NCI-H2029 treated with DMSO at 0.1 percent for 48 hours (cell line): ENCODE measurements around the gene PRKACB.
"Not testable (repeated sequence)": the region's sequence is repeated elsewhere in the genome, so short reads cannot be mapped to it uniquely, and the experiment has no call there.

Source experiments
- DNase-seq: peaks from one replicate; lab custom pipeline; 2025; lab: John Stamatoyannopoulos, UW

Gene PRKACB

DNA sequence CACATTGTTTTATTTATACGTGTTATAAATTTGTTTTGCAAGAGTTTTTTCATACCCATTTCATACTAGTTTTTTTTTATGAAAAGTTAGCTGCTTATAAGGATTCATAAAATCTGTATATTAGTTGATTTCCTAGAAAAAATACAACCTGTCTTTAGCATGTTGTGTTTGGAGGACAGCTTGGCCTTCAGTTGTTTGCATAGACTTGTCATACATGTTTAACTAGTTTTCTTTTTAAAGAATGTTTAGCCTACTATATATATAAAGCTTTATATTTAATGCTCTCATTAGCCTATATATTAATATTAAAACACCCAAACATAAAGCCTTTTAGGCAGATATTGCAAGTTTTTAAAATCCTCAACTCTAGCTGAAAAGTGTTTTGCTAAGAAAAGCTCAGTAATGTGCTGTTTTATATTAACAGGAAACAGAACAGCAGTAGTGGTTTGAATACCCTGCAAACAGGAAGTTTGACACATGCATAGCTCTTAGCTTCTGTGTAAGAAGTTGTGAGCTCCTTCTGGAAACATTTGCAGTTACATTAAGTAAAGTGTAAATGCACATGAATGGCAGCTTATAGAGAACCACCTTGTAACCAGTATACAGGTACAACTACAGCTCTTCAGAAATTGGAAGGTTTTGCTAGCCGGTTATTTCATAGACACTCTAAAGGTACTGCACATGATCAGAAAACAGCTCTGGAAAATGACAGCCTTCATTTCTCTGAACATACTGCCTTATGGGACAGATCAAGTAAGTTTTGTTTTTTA is at the start of gene PRKACB:
PRKACB (plus strand) TSS at position 476 of the 770 bp plus-strand sequence; CDS start at position 567, 91 bp downstream.
- DNase-seq: no peak

DNA sequence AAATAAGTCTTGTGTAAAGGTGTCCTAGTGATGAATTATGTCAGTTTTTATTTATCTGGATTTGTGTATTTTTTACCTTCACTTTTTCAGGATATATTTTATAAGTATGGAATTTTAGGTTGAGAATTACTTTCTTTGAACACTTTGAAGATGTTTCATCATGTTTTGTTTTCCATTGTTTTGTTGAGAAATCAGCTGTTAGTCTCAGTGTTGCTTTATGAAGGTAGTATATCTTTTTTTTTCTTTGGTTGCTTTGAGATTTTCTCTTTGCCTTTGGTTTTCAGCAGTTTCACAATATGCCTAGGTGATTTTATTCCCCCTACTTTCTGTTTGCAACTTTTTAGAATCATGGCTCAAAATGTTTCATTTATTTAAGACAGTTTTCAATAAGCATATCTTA is 48.8 kb upstream of the PRKACB start:
- no peak for DNase-seq

DNA sequence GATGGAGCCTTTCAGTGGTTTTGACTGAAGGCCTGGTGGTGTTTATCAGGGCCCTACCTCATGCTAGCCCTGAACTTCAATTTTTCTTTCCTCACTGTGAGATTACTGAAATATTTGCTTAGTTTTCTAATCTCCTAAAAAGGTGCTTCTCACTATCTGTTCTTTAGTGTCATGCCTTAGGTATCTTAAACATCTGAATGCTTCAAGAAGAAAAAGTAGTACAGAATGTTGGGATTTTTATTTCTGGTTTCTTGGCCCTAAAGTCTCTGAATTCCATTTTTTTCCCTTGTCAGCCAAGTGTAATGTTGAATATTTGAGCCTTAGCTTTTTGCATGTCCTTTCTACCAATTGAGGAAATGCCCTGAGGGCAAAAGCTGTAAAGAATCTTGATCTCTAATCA is 47.9 kb upstream of the PRKACB start:
- no peak for DNase-seq

DNA sequence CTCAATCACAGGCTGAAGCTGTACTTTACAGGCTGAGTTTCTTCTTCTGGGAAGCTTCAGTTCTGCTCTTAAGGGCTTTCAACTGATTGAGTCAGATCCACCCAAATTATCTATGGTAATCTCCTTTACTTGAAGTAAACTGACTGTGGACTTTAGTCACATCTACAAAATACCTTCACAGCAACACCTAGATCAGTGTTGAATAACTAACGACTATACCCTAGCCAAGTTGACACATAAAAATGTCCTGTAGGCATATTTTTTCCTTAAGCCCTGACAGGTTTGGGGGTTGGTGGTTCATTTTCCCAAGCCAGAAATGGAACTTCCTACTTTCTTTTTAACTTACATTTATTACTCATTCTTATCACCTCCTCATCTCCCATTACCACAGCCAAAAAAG is 42.9 kb upstream of the PRKACB start:
- no peak for DNase-seq

DNA sequence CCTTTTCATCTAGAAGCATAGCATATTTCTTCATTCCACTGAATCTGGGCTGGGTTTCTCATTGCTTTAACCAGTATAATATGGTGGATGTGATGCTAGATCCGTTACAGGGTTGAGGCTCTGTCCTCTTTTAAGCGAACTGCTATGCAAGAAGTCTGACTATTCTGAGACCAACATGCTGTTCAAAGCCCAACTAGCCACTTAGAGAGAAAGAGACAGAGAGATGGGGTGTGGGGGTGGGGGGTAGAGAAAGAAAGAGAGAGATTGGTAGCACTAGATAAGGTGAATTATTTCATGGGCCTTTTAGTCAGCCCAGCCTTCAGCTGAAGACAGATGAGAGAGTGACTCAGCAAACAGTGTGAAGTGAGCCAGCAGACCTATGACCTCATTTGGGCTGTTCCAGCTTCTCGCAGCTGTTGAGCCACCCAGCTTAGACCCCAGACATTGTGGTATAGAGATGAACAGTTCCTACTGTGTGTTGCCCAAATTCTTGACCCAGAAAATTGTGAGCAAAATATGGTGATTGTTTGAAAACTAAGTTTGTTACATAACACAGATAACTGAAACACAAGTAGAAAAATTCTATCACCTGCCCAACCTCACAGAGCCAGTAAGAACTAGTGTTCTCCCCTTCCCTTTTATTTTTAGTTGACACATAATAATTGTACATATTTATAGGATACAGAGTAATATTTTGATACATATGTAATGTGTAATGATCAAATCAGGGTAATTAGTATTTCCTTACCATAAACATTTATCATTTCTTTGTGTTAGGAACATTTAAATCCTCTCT is 40.7 kb upstream of the PRKACB start:
- peak; percentile 49 for DNase-seq

DNA sequence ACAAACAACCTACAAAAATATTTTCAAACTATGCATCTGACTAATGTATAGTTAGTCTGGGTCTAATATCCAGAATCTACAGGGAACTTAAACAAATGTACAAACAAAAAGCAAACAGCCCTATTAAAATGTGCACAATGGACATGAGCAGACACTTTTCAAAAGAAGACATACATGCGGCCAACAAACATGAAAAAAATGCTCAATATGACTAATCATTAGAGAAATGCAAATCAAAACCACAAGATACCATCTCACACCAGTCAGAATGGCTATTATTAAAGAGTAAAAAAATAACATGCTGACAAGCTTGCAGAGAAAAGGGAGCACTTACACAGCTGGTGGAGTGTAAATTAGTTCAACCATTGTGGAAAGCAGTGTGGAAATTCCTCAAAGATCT is 36.5 kb upstream of the PRKACB start:
- DNase-seq: not testable (repeated sequence)

DNA sequence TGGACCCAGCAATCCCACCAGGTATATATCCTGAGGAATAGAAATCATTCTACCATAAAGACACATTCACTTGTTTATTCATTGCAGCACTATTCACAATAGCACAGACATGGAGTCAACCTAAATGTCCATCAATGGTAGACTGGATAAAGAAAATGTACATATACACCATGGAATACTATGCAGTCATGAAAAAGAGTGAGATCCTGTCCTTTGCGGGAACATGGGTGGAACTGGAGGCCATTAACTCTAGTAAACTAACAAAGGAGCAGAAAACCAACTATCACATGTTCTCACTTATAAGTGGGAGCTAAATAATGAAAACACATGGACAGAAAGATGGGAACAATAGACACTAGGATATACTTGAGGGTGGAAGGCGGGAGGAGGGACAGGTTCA is 36.1 kb upstream of the PRKACB start:
- DNase-seq: no peak

DNA sequence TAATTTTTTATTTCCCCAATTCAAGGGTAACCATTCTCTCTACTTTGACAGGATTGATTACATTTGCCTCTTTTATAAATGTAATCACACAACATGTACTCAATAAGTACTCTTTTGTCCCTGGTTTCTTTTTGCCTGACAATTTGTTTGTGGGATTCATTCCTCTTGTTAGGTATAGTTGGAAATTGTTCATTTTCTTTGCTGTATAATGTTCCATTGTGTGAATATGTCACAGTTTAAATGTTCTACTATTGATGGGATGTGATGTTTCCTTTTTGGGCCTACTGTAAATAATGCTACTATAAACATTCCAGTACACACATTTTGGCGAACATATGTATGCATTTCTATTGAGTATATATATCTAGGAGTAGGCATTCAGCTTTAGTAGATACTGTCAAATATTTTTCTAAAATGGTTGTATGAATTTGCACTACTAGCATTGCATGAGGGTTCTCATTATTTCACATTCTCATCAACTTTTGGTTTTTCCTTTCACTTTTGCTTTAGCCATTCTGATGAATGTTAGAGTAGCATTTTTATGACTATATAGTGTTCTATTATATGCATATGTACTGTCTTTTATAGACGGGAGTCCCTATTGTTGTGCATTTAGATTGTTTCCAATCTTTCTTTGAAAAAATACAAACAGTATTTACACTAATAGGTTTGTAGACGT is 35.0 kb upstream of the PRKACB start:
- DNase-seq: no peak

DNA sequence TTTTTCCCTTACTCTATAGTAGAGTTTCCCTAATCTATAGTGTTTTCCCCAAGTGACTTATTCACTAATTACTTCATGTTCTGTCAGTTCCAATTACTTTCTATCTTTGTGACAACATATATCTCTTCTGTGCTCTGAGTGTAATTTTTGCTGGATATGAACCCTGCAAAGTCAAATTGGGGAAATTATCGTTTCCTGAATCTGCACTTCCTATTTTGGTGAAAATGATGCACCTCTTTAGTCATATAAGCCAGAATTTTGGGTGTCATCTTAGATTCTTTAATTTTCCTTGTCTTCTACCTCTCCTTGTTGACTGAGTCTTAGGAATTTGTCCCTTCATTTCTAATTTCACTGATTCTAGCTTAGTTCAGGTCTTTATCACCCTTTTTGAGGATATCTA is 33.4 kb upstream of the PRKACB start:
- no peak for DNase-seq

DNA sequence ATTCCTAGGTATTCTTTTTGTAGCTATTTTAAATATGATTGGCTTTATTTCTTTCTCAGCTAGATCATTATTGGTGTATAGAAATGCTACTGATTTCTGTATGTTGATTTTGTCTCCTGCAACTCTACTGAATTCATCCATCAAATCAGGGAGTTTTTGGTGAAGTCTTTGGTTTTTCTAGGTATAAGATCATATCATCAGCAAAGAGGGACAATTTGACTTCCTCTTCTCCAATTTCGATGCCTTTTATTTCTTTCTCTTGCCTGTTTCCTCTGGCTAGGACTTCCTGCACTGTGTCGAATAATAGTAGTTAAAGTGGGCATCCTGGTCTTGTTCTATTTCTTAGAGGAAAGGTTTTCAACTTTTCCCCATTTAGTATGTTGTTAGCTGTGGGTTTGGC is 27.5 kb upstream of the PRKACB start:
- DNase-seq: no peak

DNA sequence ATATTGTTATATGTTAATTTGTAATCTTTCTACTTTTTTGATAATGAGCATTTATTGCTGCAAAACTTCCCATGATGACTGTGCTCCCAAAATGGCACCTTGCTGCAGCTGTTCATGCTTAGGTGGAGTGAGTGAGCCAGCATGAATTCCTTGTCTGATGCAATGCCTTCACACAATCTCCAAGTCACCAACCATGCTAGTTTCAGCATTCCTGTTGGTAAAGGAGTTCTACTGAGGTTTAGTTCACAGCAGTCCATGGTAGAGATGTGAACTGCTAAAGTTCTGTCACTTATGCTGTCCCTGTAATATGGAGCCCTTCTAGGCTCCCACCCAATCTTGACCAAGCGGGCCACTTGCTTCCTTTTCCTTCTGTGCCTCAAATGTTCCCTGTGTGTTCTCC is 26.2 kb upstream of the PRKACB start:
- DNase-seq: no peak

DNA sequence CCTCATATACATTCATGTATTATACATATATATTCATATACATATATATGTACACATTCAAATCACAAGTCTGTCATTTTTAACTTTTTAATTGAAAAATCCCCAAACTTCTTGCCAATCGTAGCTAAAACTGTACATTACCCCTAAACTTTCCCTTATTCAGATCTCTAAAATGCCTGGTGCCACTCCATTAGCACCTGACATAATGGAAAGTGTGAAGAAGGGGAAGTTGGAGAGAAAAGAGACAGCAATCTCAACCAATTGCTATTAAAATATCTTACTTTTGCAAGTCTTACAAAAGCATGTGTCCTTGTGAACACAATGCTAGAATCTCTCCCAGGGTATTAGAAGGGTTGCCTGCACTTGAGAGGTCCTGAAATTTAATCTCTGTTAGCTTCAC is 22.7 kb upstream of the PRKACB start:
- no peak for DNase-seq

DNA sequence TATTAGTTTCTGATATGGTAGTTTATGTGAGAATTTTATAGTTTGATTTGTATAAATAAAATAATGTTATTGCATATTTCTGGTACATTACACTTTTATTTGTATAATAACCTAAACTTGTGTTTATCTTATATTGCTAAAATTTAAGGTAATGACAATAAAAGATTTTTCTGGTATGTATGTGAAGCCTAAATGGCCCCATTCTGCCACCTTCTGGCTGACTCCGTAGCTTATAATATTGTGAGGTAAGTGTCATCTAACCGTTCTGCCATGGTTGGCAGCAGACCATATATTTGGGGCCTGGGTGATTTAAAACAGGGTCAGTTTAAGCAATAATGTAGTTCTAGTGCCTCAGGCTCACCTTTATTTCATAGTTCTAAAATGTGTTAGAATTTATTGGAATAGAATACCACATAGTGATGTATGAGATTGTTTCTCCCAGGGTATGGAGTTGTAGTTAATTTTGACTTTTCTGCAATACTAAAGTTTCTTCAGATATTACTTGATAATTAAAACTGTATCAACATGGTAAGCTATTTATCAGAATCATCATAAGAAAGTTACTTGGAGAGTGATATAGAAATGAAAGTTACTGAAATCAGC is 21.2 kb upstream of the PRKACB start:
- DNase-seq: peak; percentile 43

DNA sequence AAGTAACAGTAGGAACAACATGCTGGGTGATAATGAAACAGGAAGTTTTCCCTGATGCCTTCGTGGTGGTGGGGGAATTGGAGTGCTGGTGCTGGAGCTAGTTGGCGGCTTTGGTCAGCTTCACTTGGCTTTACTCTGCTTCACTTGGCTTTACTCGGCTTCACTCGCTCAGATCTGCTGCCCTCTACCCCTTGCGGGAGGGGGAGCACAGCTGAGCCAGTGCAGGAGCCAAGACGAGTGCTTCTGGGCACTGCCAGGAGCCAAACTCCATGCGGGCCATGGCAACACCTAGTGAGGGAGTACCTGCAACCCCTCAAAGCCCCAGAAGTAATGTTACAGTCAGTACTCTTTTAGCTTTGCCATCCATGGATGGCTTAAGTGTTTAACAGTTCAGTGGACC is 10.6 kb upstream of the PRKACB start:
- no peak for DNase-seq

DNA sequence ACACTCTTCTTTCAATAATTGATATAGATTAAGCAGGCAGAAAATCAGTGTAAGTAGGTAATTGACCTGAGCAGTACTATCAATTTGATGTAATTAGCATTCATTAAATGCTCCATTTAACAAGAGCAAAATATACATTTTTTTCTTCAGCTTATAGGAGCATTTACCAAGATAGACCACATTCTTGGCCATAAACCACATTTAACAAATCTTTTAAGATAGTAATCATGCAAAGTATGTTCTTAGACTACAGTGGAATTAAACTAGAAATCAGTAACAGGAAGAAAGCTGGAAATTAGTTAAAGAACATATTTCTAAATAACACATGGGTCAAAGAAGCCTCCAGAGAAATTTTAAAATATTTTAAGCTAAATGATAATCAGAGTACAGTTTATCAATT is 8.7 kb upstream of the PRKACB start:
- no peak for DNase-seq

DNA sequence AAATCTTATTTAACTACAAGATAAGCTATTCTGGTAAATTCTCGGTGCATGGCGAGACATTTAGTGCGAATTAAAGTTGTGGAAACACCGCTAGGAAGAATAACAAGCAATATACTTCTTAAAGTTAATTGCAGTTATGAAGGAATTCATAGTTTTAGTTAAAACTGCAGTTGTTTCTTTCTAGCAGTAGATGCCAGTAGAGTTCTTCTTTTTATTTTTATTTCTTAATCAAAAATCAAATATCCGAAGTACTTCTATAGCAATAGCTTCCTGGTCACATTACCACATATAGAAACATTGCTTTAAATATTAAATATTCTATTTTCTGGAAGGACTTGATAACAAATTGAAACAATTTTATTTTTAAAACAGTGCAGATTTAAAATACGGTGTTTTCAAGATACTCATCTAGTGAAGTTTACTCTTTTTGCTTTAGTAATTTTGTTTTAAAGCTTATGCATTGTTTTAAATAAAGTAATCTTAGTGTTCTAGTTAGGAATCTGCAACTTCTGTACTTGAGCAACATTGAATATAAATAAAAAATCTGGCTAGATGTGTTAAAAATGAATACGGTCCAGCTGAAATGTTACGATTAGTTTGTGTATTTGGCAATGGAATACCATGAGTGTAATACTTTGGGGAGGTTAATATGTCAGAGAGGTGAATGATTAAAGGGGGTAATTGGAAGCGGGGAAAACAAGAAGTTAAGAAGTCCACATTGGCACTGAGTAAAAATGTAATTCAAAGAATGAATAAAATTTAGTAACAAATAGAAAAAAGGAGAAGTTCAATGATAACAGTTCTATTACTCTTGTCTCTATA is 2.7 kb upstream of the PRKACB start:
- DNase-seq: no peak

DNA sequence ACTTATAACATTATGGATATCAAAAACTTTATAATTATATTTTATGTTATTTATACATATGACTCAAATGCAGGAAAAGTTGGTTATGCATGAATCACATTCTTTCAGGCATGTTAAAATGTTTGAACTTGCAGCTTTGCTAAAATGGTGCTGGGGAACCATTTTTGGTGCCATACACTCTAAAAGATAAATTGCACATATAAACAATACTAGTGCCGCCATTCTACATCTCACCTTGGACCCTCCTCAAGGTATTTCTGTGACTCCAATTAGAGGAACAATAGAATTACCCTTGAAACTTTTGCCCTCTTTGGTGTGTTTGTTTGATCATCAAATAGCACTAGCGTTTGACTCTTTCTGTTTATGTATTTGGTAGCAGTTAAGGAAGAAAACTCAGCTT is 997 bp downstream of the PRKACB start:
- no peak for DNase-seq

DNA sequence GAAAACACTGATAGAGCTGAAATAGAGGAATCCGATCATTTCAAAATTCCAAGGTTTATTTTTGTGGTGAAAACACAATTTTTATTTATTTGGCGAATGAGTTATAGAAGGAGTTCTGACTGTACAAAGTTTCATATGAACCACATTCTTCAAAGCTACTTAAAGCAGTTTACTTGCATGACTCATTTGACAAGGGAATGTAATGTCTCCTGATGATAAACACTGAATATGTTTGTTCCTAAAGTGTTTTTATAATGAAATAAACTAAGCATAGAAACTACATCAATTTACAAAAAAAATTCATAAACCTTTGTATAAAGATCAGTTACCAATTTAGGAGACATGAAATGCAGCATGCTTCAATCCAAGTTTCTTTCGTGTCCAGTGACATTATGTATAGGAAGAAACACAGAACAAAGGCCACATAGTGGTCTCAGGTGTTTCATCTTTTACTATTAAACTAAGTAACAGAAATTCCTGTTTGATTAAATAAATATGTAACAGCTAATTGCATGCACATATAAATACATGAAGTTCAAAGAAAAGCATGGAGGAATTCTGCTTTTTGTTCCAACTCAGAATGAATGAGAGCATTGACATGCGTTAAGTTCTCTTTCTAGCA is 2.5 kb downstream of the PRKACB start:
- DNase-seq: no peak

DNA sequence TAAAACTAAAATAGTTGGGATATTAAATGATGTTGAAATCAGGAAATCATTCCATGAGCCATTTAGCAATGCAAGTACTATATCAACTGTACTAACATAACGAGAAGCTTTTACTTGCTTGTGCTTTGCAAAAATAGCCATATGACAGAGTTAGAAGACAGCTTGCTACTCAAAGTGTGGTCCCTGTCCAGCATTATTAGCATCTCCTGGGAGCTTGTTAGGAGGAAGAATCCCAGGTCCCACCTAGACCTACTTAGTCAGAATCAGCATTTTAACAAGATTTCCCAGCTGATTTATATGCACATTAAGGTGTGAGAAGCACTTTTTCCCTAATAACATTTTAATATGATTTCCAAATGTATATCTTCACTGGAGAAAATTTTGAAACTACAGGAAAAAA is 4.7 kb downstream of the PRKACB start:
- DNase-seq: no peak

DNA sequence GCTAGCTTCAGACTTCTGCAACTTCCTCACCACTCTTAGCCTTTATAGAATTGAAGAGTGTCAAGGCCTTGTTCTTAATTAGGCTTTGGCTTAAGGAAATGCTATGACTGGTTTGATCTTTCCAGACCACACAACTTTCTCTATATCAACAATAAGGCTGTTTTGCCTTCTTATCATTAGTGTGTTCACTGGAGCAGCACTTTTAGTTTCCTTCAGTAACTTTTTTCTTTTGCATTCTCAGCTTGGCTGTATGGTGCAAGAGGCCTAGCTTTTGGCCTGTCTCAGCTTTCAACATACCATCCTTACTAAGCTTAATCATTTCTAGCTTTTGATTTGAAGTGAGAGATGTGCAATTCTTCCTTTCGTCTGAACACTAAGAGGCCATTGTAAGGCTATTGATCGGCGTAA is 8.6 kb downstream of the PRKACB start:
- DNase-seq: no peak

DNA sequence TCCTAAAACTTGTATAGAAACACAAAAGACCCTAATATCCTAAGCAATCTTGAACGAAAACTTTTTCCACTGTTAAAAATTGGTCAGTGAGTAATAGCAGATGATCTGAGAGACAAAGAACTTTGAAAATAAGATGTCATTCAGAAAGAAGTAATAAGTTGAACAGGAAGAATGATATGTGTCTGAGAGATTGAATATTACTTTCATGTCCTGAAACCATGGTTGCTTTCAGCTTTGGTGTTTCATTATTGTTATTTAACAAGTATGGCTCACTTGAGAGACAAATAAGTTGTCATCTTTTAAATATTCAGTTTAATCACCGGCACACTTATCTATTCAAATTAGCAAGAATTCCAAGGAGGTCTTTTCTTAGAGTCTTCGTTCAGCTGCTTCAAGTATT is 11.4 kb downstream of the PRKACB start:
- no peak for DNase-seq
